Endothelial cell of umbilical vein (primary cell): ENCODE measurements around the gene NCKAP5. TPM values are rescaled to one million over a fixed set of nuclear protein-coding genes. Genes with fewer than 3 reads are reported as not detected.

Experiments used
- BruUV-seq: library from RNA; stranded (reverse); fragments of 400-500 nt; replicated peaks from 2 replicates; lab custom pipeline; 2021; lab: Mats Ljungman, UMichigan
- CTCF ChIA-PET: fragments of 300-600, 350-600 bp; sonication (Branson Sonifier 250); formaldehyde crosslinking; loops from one replicate; lab custom pipeline; 2021; ENCODE audit warnings: antibody characterized with exemption, inconsistent platforms; lab: Charles Lee
- POLR2A ChIA-PET: fragments of 300-600, 350-600 bp; sonication (Branson Sonifier 250); formaldehyde crosslinking; loops from one replicate; lab custom pipeline; 2021; ENCODE audit warnings: antibody characterized with exemption, inconsistent platforms; lab: Charles Lee
- DNase-seq: peaks from one replicate; pipeline ENCODE4 v3.0.0-alpha.2; 2011; ENCODE audit warnings: low read depth, low spot score
- FAIRE-seq: peaks from 2 replicates; lab custom pipeline; 2011; peaks lifted over from hg19 to GRCh38; lab: Jason Lieb, UNC
- H2AFZ ChIP-seq: 2 replicates; pipeline ENCODE4 v1.6.0; 2012; ENCODE audit warnings: low read depth, low read length, control low read depth, inconsistent platforms
- H3K27ac ChIP-seq: 2 replicates; pipeline ENCODE4 v1.5.1; 2011; ENCODE audit warnings: low read depth, mild to moderate bottlenecking, control low read depth, low read length, moderate library complexity; ENCODE audit not compliant: insufficient read depth
- H3K27me3 ChIP-seq, 2 experiments: 2 replicates each; pipeline versions ENCODE4 v1.6.0 to v1.6.1; 2011; ENCODE audit warnings: low read length in 2 of 2, mixed read lengths in 1 of 2; ENCODE audit not compliant: control insufficient read depth in 2 of 2, insufficient read depth in 2 of 2
- H3K36me3 ChIP-seq, 2 experiments: 2 replicates in 1 of 2; 3 replicates in 1 of 2; pipeline ENCODE4 v1.5.1; 2011; ENCODE audit warnings: low read length in 2 of 2, mild to moderate bottlenecking in 1 of 2, moderate library complexity in 1 of 2; ENCODE audit not compliant: control insufficient read depth in 2 of 2, insufficient read depth in 2 of 2; ENCODE audit errors: extremely low read depth in 1 of 2
- H3K4me1 ChIP-seq: 3 replicates; pipeline ENCODE4 v1.5.1; 2011; ENCODE audit warnings: mild to moderate bottlenecking, low read length; ENCODE audit not compliant: control insufficient read depth, insufficient read depth; ENCODE audit errors: extremely low read depth
- H3K4me2 ChIP-seq: 2 replicates; pipeline ENCODE4 v1.6.1; 2011; ENCODE audit warnings: low read length, control low read depth, mixed read lengths; ENCODE audit not compliant: insufficient read depth
- H3K4me3 ChIP-seq, 3 experiments: fragments of 200-600 bp in 1 of 3; sonication (generic), shearing (Covaris generic) in 1 of 3; replicated peaks in 1 of 3; 2 replicates each; pipeline ENCODE4 v1.5.1; 2011 to 2016; ENCODE audit warnings: control low read depth in 3 of 3, low read length in 3 of 3, mild to moderate bottlenecking in 2 of 3, inconsistent platforms in 1 of 3, low read depth in 1 of 3, moderate library complexity in 1 of 3; ENCODE audit not compliant: insufficient read depth in 1 of 3
- H3K79me2 ChIP-seq: 2 replicates; pipeline ENCODE4 v1.6.0; 2012; ENCODE audit warnings: low read length, inconsistent platforms; ENCODE audit not compliant: control insufficient read depth, insufficient read depth
- H3K9ac ChIP-seq: replicated peaks from 2 replicates; pipeline ENCODE3; 2011; ENCODE audit warnings: low read length, control low read depth; ENCODE audit not compliant: insufficient read depth; ENCODE audit errors: extremely low read depth
- H3K9me1 ChIP-seq: replicated peaks from 3 replicates; pipeline ENCODE4 v1.6.0; 2011; ENCODE audit warnings: mild to moderate bottlenecking, low read length; ENCODE audit not compliant: control insufficient read depth, insufficient read depth; ENCODE audit errors: extremely low read depth
- H3K9me3 ChIP-seq: replicated peaks from 2 replicates; pipeline ENCODE4 v1.5.1; 2012; ENCODE audit warnings: low read length, inconsistent platforms; ENCODE audit not compliant: control insufficient read depth, insufficient read depth
- H4K20me1 ChIP-seq: replicated peaks from 2 replicates; pipeline ENCODE3; 2011; ENCODE audit warnings: mild to moderate bottlenecking, low read length; ENCODE audit not compliant: control insufficient read depth, insufficient read depth; ENCODE audit errors: extremely low read depth
- CTCF ChIP-seq, 2 donors: IDR thresholded peaks; 1 replicate in 1 of 2; 2 replicates in 1 of 2; pipeline ENCODE4 v1.5.1; 2011; ENCODE audit warnings: low read length in 2 of 2, mild to moderate bottlenecking in 2 of 2, moderate library complexity in 2 of 2, control low read depth in 1 of 2, inconsistent platforms in 1 of 2, low read depth in 1 of 2; ENCODE audit not compliant: insufficient read depth in 1 of 2; ENCODE audit errors: extremely low read depth in 1 of 2
- EZH2 ChIP-seq: IDR thresholded peaks from 2 replicates; pipeline ENCODE4 v1.6.1; 2012; ENCODE audit warnings: borderline replicate concordance, low read depth, mild to moderate bottlenecking, moderate library complexity, low read length, inconsistent platforms; ENCODE audit not compliant: severe bottlenecking
- FOS ChIP-seq: IDR thresholded peaks from 2 replicates; pipeline ENCODE4 v1.6.1; 2011; ENCODE audit warnings: mild to moderate bottlenecking, low read length, moderate library complexity, borderline replicate concordance; ENCODE audit not compliant: insufficient read depth
- GATA2 ChIP-seq: IDR thresholded peaks from 2 replicates; pipeline ENCODE4 v1.7.0; 2011; ENCODE audit warnings: low read depth, mild to moderate bottlenecking, moderate library complexity, mixed read lengths, low read length; ENCODE audit not compliant: insufficient read length, insufficient read depth
- JUN ChIP-seq: IDR thresholded peaks from 2 replicates; pipeline ENCODE4 v1.6.1; 2011; ENCODE audit warnings: borderline replicate concordance, low read depth; ENCODE audit not compliant: insufficient read length, insufficient read depth
- MAX ChIP-seq: IDR thresholded peaks from 2 replicates; pipeline ENCODE4 v1.6.1; 2011; ENCODE audit not compliant: insufficient read depth, insufficient read length
- MYC ChIP-seq: IDR thresholded peaks from one replicate; pipeline ENCODE4 v1.6.1; 2011; ENCODE audit warnings: mild to moderate bottlenecking, low read depth, low read length
- POLR2A ChIP-seq: IDR thresholded peaks from 2 replicates; pipeline ENCODE4 v1.6.1; 2012; ENCODE audit warnings: low read depth, mild to moderate bottlenecking, control low read depth, low read length
- POLR2AphosphoS5 ChIP-seq: IDR thresholded peaks from 2 replicates; pipeline ENCODE4 v1.6.1; 2012; ENCODE audit warnings: low read depth, mild to moderate bottlenecking, control low read depth, low read length, moderate library complexity; ENCODE audit not compliant: insufficient read depth
- dilution Hi-C: fragments of 300-500 bp; cut with MboI; formaldehyde crosslinking; loops from one replicate; pipeline ENCODE4 v1.15.0; 2019; ENCODE audit warnings: low sequenced_read_pairs; ENCODE audit not compliant: extremely low pct_ligation_motif_present
- intact Hi-C: fragments of 100-400 bp; cut with micrococcal nuclease; formaldehyde crosslinking; loops from one replicate; pipeline ENCODE4 v1.10.0; 2022
- polyA plus RNA-seq, 4 experiments: library from polyadenylated mRNA; depleted of rRNA in 3 of 4; stranded (reverse) in 3 of 4; unstranded in 1 of 4; fragments of >200 nt; gene quantifications; 2 replicates each; pipeline versions ENCODE4 v1.2.1 to v1.2.3, GENCODE V29; 2011 to 2012; ENCODE audit warnings: missing spikeins in 1 of 4
- total RNA-seq: library from RNA; stranded (reverse); gene quantifications from 2 replicates; pipeline ENCODE4 v1.2.3, GENCODE V29; 2021

The NCKAP5 gene
- total and polyA plus RNA-seq, 2 donors (not counting 3 experiments of a cell fraction or from before 2014, with no cell fraction given), result 0.47 to 3.3 TPM

GRCh38 chr2:133457861-133458260 lies 110.4 kb downstream of the NCKAP5 start:
- dilution Hi-C loops (no loop called here), intact Hi-C loops (loop anchor here (10.0 kb wide), 1 partner anchor 387 kb away; no protein-coding TSS in a partner anchor)
- Histone ChIP-seq H3K9ac (no peak overlapping the region), H3K27ac (no peak overlapping the region), H3K9me3 (no peaks in the 10 kb centered on the region), H2AFZ (no peak overlapping the region), H3K27me3 (no peaks in the 10 kb centered on the region), H4K20me1 (no peaks in the 10 kb centered on the region), H3K4me3 (no peak overlapping the region), H3K4me1 (peaks cover 3% of the 10 kb centered on the region), H3K36me3 (no peaks in the 10 kb centered on the region), H3K79me2 (no peaks in the 10 kb centered on the region), H3K4me2 (no peak overlapping the region), H3K9me1 (no peaks in the 10 kb centered on the region)
- no peak for DNase-seq
- BruUV-seq, result no TSS peak
- ChIA-PET POLR2A (no interaction called here), CTCF (no interaction called here)
- no peak for TF ChIP-seq MYC
- TF ChIP-seq GATA2, result no peak
- no peak for TF ChIP-seq JUN
- TF ChIP-seq POLR2AphosphoS5, result no peak
- TF ChIP-seq CTCF (IDR thresholded peaks at IDR 0.05; ENCODE audit: extremely low read depth in 1 of 2, insufficient read depth in 1 of 2, low read depth in 1 of 2, low read length in 2 of 2), result no peak
- no peak for FAIRE-seq

GRCh38 chr2:133456971-133457370 lies 111.3 kb downstream of the NCKAP5 start:
- intact Hi-C loops, result loop anchor here (10.0 kb wide), 1 partner anchor 388 kb away; no protein-coding TSS in a partner anchor
- FAIRE-seq, result no peak
- Histone ChIP-seq H3K4me1 (peaks cover 3% of the 10 kb centered on the region), H3K27ac (no peak overlapping the region), H2AFZ (no peak overlapping the region), H3K4me2 (no peak overlapping the region), H3K4me3 (no peak overlapping the region), H3K79me2 (no peaks in the 10 kb centered on the region), H3K9ac (no peak overlapping the region), H3K9me3 (no peaks in the 10 kb centered on the region), H4K20me1 (no peaks in the 10 kb centered on the region), H3K27me3 (no peaks in the 10 kb centered on the region), H3K9me1 (no peaks in the 10 kb centered on the region), H3K36me3 (no peaks in the 10 kb centered on the region)
- no peak for DNase-seq
- POLR2A ChIA-PET, result no interaction called here
- CTCF ChIA-PET, result no interaction called here
- TF ChIP-seq MYC, result no peak
- no peak for TF ChIP-seq GATA2
- no peak for TF ChIP-seq POLR2AphosphoS5
- TF ChIP-seq CTCF (IDR thresholded peaks at IDR 0.05; ENCODE audit: extremely low read depth in 1 of 2, insufficient read depth in 1 of 2, low read depth in 1 of 2, low read length in 2 of 2), result no peak
- TF ChIP-seq MAX, result no peak
- TF ChIP-seq POLR2A, result no peak
- no peak for TF ChIP-seq FOS
- TF ChIP-seq EZH2, result no peak
- TF ChIP-seq JUN, result no peak
- no TSS peak for BruUV-seq
- dilution Hi-C loops, result no loop called here
